ENCODE data around the gene DGAT2. TPM values are rescaled to one million over a fixed set of nuclear protein-coding genes. Genes with fewer than 3 reads are reported as not detected.

The DGAT2 gene
- total RNA-seq, 2 donors from 2014 or later = 2.3 to 3.4 TPM

- no peaks in the 10 kb centered on the region for H3K4me1 ChIP-seq (ENCODE audit: control insufficient read depth in 1 of 2, low read depth in 2 of 2)
- H3K36me3 ChIP-seq = no peaks in the 10 kb centered on the region
- ATAC-seq (ENCODE audit: insufficient number of reproducible peaks, low FRiP score, low read depth) = no peak
- no peaks in the 10 kb centered on the region for H3K27me3 ChIP-seq (replicated peaks; ENCODE audit: insufficient read depth)
- no peak overlapping the region for H3K27ac ChIP-seq
- H3K9me3 ChIP-seq = no peaks in the 10 kb centered on the region
- no peak for TF ChIP-seq CTCF (IDR thresholded peaks at IDR 0.05)
- H3K4me3 ChIP-seq = no peak overlapping the region
- DNase-seq (ENCODE audit: low spot score) = no peak
These were observed 8.3 kb upstream of the DGAT2 start for GRCh38 chr11:75760243-75760642.

GRCh38 chr11:75760710-75761493, 7.7 kb upstream of the DGAT2 start:
- Histone ChIP-seq H3K27ac (no peak overlapping the region), H3K4me3 (no peak overlapping the region), H3K9me3 (no peaks in the 10 kb centered on the region), H3K27me3 (replicated peaks; ENCODE audit: insufficient read depth) (no peaks in the 10 kb centered on the region), H3K36me3 (no peaks in the 10 kb centered on the region), H3K4me1 (ENCODE audit: control insufficient read depth in 1 of 2, low read depth in 2 of 2) (no peaks in the 10 kb centered on the region)
- ATAC-seq (ENCODE audit: insufficient number of reproducible peaks, low FRiP score, low read depth) = no peak
- no peak for TF ChIP-seq CTCF (IDR thresholded peaks at IDR 0.05)
- DNase-seq (ENCODE audit: low spot score) = no peak

GRCh38 chr11:75762158-75762557, 6.4 kb upstream of the DGAT2 start:
- TF ChIP-seq CTCF (IDR thresholded peaks at IDR 0.05) = no peak
- DNase-seq (ENCODE audit: low spot score) = no peak

GRCh38 chr11:75762885-75763284, 5.7 kb upstream of the DGAT2 start:
- H3K27ac ChIP-seq = no peak overlapping the region
- TF ChIP-seq CTCF (IDR thresholded peaks at IDR 0.05) = no peak
- H3K36me3 ChIP-seq = no peaks in the 10 kb centered on the region
- no peak for DNase-seq (ENCODE audit: low spot score)
- H3K4me1 ChIP-seq (ENCODE audit: control insufficient read depth in 1 of 2, low read depth in 2 of 2) = peaks cover 1 to 7% of the 10 kb centered on the region in 2 donors
- H3K4me3 ChIP-seq = no peak overlapping the region
- ATAC-seq (ENCODE audit: insufficient number of reproducible peaks, low FRiP score, low read depth) = no peak
- H3K9me3 ChIP-seq = no peaks in the 10 kb centered on the region
- no peaks in the 10 kb centered on the region for H3K27me3 ChIP-seq (replicated peaks; ENCODE audit: insufficient read depth)

More at GRCh38 chr11:75762158-75762557, 6.4 kb upstream of the DGAT2 start:
- no peaks in the 10 kb centered on the region for H3K36me3 ChIP-seq
- H3K9me3 ChIP-seq = no peaks in the 10 kb centered on the region
- ATAC-seq (ENCODE audit: insufficient number of reproducible peaks, low FRiP score, low read depth) = no peak
- H3K4me3 ChIP-seq = no peak overlapping the region
- H3K27ac ChIP-seq = no peak overlapping the region
- no peaks in the 10 kb centered on the region for H3K27me3 ChIP-seq (replicated peaks; ENCODE audit: insufficient read depth)
- no peaks in the 10 kb centered on the region for H3K4me1 ChIP-seq (ENCODE audit: control insufficient read depth in 1 of 2, low read depth in 2 of 2)

- H3K27ac ChIP-seq = no peak overlapping the region
- peaks cover 5 to 13% of the 10 kb centered on the region in 2 donors for H3K4me1 ChIP-seq (ENCODE audit: control insufficient read depth in 1 of 2, low read depth in 2 of 2)
- no peak overlapping the region for H3K4me3 ChIP-seq
- no peak for TF ChIP-seq CTCF (IDR thresholded peaks at IDR 0.05)
- no peaks in the 10 kb centered on the region for H3K36me3 ChIP-seq
- no peak for ATAC-seq (ENCODE audit: insufficient number of reproducible peaks, low FRiP score, low read depth)
- no peak for DNase-seq (ENCODE audit: low spot score)
- no peaks in the 10 kb centered on the region for H3K27me3 ChIP-seq (replicated peaks; ENCODE audit: insufficient read depth)
- H3K9me3 ChIP-seq = no peaks in the 10 kb centered on the region
These were observed 4.7 kb upstream of the DGAT2 start for GRCh38 chr11:75763846-75764245.
